Measurements from ENCODE around the gene TRPM3. TPM values are rescaled to one million over a fixed set of nuclear protein-coding genes. Genes with fewer than 3 reads are reported as not detected.

Gene TRPM3
- polyA plus RNA-seq, 3 donors: not detected

DNA sequence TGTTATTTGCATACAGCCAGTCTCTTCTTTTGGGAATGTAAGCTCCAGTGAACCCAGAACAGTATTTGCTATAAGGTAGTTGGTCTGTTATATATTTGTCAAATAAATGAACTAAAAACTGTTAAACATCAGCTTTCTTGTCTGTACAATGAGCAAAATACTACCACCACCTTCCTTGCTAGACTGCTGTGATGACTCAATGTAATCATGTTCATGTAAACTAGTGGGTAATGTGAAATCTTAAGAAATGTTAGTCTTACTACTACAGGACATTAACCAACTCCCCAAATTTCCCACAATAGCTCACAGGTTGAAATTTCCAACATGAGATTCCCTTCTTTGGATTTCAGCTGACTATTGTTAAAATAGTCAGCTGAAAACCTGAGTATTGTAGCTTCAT, 176.1 kb downstream of the TRPM3 start:
- no peaks in the 10 kb centered on the region for H3K9me3 Mint-ChIP-seq
- no peaks in the 10 kb centered on the region for H3K4me1 Mint-ChIP-seq
- peaks cover 0 to 3% (median 0%) of the 10 kb centered on the region in 3 donors for H3K27me3 Mint-ChIP-seq (ENCODE audit: low read depth in 3 of 3)

DNA sequence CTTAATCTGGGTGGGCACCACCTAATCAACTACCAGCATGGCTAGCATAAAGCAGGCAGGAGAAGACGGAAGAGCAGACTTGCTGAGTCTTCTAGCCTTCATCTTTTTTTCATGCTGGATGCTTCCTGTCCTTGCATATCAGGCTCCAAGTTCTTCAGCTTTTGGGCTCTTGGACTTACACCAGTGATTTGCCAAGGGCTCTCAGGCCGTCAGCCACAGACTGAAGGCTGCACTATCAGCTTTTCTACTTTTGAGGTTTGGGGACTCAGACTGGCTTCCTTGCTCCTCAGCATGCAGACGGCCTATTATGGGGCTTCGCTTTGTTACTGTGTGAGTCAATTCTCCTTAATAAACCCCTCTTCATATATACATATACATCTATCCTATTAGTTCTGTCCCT, 180.2 kb downstream of the TRPM3 start:
- Mint-ChIP-seq H3K4me1 (no peaks in the 10 kb centered on the region), H3K4me3 (no peak overlapping the region), H3K9me3 (no peaks in the 10 kb centered on the region), H3K36me3 (no peaks in the 10 kb centered on the region), H3K27me3 (ENCODE audit: low read depth in 3 of 3) (peaks cover 0 to 3% (median 1%) of the 10 kb centered on the region in 3 donors), H3K27ac (no peak overlapping the region)
- H3K4me3 ChIP-seq (replicated peaks in 1 of 3; ENCODE audit: low read depth in 2 of 3, low read length in 3 of 3): no peak overlapping the region
- intact Hi-C loops (cut with micrococcal nuclease): no loop called here
- no peak overlapping the region for H2AFZ ChIP-seq (ENCODE audit: insufficient read depth, low read depth, low read length, poor library complexity, severe bottlenecking)
- no peaks in the 10 kb centered on the region for H3K27me3 ChIP-seq (ENCODE audit: control insufficient read depth in 2 of 2, insufficient read depth in 2 of 2, low read length in 2 of 2)
- H3K36me3 ChIP-seq (replicated peaks in 1 of 2; ENCODE audit: control insufficient read depth in 1 of 2, insufficient read depth in 2 of 2, low read length in 2 of 2): no peaks in the 10 kb centered on the region
- WGBS (ENCODE audit: insufficient coverage): 93% methylated on average over 2 of the region's 4 CpGs
- H3K4me1 ChIP-seq (ENCODE audit: control insufficient read depth in 1 of 2, insufficient read depth in 2 of 2, low read length in 2 of 2): no peaks in the 10 kb centered on the region
- H4K20me1 ChIP-seq (ENCODE audit: insufficient read depth, low read length): no peaks in the 10 kb centered on the region
- H3K9me3 ChIP-seq (replicated peaks in 1 of 2; ENCODE audit: control insufficient read depth in 1 of 2, insufficient read depth in 1 of 2, low read length in 2 of 2): no peaks in the 10 kb centered on the region
- H3K4me2 ChIP-seq (replicated peaks; ENCODE audit: extremely low read depth, low read length, poor library complexity, severe bottlenecking): no peak overlapping the region
- no peak overlapping the region for H3K27ac ChIP-seq (ENCODE audit: low read depth in 1 of 2, low read length in 2 of 2)
- DNase-seq: no peak
- no peak overlapping the region for H3K9ac ChIP-seq (ENCODE audit: insufficient read depth, low read length, poor library complexity, severe bottlenecking)
- TF ChIP-seq, protein P1, sequence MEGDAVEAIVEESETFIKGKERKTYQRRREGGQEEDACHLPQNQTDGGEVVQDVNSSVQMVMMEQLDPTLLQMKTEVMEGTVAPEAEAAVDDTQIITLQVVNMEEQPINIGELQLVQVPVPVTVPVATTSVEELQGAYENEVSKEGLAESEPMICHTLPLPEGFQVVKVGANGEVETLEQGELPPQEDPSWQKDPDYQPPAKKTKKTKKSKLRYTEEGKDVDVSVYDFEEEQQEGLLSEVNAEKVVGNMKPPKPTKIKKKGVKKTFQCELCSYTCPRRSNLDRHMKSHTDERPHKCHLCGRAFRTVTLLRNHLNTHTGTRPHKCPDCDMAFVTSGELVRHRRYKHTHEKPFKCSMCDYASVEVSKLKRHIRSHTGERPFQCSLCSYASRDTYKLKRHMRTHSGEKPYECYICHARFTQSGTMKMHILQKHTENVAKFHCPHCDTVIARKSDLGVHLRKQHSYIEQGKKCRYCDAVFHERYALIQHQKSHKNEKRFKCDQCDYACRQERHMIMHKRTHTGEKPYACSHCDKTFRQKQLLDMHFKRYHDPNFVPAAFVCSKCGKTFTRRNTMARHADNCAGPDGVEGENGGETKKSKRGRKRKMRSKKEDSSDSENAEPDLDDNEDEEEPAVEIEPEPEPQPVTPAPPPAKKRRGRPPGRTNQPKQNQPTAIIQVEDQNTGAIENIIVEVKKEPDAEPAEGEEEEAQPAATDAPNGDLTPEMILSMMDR (IDR thresholded peaks at IDR 0.05): no peak
- H3K79me2 ChIP-seq (ENCODE audit: insufficient read depth, low read length): no peaks in the 10 kb centered on the region

More for the DNA sequence above, 176.1 kb downstream of the TRPM3 start:
- DNase-seq: no peak
- Histone ChIP-seq H3K27ac (ENCODE audit: low read depth in 1 of 2, low read length in 2 of 2) (no peak overlapping the region), H3K4me1 (ENCODE audit: control insufficient read depth in 1 of 2, insufficient read depth in 2 of 2, low read length in 2 of 2) (no peaks in the 10 kb centered on the region), H3K36me3 (replicated peaks in 1 of 2; ENCODE audit: control insufficient read depth in 1 of 2, insufficient read depth in 2 of 2, low read length in 2 of 2) (no peaks in the 10 kb centered on the region), H4K20me1 (ENCODE audit: insufficient read depth, low read length) (no peaks in the 10 kb centered on the region), H3K4me3 (replicated peaks in 1 of 3; ENCODE audit: low read depth in 2 of 3, low read length in 3 of 3) (no peak overlapping the region), H3K79me2 (ENCODE audit: insufficient read depth, low read length) (no peaks in the 10 kb centered on the region), H2AFZ (ENCODE audit: insufficient read depth, low read depth, low read length, poor library complexity, severe bottlenecking) (no peak overlapping the region), H3K9ac (ENCODE audit: insufficient read depth, low read length, poor library complexity, severe bottlenecking) (no peak overlapping the region), H3K27me3 (ENCODE audit: control insufficient read depth in 2 of 2, insufficient read depth in 2 of 2, low read length in 2 of 2) (no peaks in the 10 kb centered on the region), H3K9me3 (replicated peaks in 1 of 2; ENCODE audit: control insufficient read depth in 1 of 2, insufficient read depth in 1 of 2, low read length in 2 of 2) (no peaks in the 10 kb centered on the region), H3K4me2 (replicated peaks; ENCODE audit: extremely low read depth, low read length, poor library complexity, severe bottlenecking) (no peak overlapping the region)
- Mint-ChIP-seq H3K27ac (no peak overlapping the region), H3K36me3 (no peaks in the 10 kb centered on the region), H3K4me3 (no peak overlapping the region)
- intact Hi-C loops (cut with micrococcal nuclease): no loop called here
- TF ChIP-seq, protein P1 (IDR thresholded peaks at IDR 0.05): no peak

Data from CD14-positive monocyte (primary cell).